NCI-H1930 (cell line): ENCODE measurements around the gene CTSO.
"Not testable (repeated sequence)": the region's sequence is repeated elsewhere in the genome, so short reads cannot be mapped to it uniquely, and the experiment has no call there.

Source experiments
- DNase-seq, 2 experiments: peaks; one replicate each; lab custom pipeline; 2025; lab: John Stamatoyannopoulos, UW

The CTSO gene

DNA sequence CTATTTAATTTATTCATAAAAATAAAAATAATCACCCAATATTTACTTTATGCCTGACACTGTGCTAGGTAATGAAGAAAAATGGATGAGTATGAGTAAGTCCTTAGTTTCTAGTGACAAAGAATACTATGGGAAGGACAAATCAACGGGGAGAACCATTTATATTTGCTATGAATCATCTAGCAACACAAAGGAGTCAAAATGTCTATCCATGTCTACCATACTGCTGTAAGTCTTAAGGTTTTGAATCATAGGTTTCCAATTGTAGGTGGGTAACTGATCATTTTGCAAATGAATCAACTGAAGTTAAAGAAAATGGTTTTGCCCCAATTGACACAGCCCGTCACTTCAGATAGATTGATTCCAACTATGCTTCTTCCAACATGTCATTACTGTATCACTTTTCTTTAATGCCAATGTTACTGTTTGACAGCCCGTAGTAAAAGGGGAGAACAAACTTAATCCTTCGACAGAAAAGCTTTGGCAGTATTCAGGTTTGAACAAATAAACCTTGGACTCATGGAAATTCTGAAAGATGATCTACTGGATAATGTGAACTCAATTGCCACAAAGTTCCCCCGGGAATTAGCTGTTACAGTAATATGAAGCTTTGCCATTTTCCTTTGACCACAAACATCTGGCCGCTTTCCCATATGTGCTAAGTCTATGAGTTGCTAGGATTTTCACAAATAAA lies 47.0 kb downstream of the CTSO start:
- no peak for DNase-seq

DNA sequence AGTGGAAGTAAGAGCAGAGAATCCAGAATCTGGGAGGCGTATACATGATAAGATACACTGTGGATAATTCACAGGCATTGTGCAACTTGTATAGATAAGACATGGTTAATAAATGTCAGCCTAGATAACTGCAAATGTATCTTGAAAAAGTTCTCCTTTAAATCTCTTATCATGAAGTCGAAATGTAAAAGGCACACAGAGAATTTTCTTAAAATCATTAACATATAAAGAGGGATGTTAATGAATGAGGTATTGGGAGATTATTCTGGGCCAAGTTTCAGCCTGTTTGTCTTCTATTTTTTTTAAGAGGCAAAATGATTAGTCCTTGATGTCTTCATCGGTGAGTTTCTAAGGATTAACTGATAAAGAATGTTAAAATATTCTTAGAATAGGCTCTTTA lies 49.3 kb downstream of the CTSO start:
- no peak for DNase-seq

DNA sequence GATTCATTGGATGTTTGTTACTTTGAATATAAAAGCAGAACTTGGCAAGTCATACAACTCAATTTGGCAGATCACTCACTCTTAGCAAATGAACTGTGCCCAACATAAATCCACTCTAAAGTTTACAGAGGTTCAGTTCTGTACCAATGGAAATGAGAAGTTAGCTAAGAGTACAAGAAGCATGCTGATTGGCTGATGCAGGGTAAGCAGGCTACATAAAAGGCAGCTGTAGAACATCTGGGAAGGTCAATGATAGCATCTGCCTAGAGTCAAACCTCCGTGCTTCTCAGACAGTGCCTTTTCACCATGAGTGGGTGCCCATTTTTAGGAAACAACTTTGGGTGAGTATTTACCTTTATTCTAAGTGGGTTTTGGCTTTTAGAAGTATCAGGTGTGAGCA lies 50.2 kb downstream of the CTSO start, which contains the start of gene TDO2:
Gene TDO2 (plus strand): TSS at position 244 of the 400 bp plus-strand sequence. CDS start 63 bp downstream, at position 307.
- DNase-seq: no peak

DNA sequence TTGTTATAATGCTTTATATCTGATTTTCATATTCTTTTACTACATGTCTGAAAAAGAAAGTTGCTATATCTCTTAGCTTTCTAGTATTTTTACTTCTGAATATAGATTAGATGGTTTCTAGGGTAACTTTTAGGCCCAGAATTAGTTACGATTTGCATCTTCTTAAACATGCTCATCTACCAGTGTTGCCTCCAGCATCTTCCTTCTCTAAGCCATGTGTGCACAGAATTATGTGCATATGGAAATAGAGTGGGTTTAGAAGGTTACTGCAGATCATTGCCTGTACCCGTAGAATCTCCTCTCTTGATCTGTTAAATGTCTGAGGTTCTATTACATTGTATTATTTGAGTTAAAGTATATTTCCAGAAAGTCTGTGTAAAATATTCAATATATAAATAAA lies 52.7 kb downstream of the CTSO start:
- DNase-seq: no peak

DNA sequence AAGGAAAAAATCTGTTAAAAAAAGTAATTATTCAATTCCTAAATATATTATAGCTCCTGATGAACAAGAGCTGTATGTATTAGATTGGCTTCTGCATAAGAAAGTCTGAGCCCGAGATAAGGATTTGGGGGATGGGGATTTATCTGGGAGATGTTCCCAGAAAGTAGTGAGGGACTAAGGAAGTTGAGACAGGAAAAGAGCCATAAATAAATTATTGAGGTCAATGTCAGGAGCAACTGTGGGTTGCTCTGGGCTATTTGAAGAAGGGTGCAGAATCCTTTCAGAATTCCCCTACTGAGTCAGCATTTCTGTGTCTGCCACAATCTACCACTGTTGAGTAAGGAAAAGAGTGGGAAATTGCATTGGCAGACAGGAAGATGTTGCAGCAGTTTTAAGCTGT lies 53.3 kb downstream of the CTSO start:
- DNase-seq: no peak

DNA sequence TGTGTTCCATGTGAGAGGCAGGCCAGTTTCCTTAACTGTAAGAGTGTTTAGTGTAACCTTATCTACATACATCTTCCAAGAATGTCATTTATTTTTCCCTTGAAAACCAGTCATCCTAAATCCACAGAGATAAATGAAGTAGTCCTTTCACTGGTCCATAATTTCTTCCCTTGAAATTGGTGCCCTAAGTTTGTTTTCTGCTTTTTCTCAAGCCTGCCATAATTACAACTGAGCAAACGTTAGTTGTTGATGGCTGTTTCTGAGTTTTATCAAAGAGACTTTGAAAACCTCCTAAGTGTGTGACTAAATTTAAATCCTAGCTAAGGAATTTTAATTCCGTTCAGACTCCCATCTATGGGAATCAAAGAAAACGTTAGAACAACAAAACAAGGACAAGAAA lies 53.8 kb downstream of the CTSO start:
- DNase-seq: no peak

DNA sequence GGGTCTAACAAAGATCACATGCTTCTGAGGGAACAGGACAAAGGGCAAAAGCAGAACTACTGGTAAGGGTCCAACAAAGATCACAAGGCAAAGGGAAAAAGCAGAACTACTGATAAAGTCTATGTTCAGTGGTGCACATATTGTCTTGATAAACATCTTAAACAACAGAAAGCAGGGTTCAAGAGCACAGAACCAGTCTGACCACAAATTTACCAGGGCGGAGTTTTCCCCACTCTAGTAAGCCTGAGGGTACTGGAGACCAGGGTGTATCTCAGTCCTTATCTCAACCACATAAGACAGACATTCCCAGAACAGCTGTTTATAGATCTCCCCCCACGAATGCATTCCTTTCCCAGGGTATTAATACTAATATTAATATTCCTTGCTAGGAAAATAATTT lies 55.3 kb downstream of the CTSO start:
- DNase-seq: not testable (repeated sequence)

DNA sequence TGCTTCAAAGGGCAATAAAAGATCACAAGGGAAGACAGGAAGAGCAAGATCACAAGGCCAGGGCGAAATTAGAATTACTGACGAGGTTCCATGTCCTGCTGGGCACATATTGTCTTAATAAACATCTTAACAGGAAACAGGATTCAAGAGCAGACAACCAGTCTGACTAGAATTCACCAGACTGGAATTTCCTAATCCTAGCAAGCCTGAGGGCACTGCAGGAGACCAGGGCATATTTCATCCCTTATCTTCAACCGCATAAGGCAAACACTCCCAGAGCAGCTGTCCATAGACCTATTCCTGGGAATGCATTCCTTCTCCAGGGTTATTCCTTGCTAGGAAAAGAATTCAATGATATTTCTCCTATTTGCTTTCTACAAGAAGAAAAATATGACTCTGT lies 62.6 kb downstream of the CTSO start:
- no peak for DNase-seq

DNA sequence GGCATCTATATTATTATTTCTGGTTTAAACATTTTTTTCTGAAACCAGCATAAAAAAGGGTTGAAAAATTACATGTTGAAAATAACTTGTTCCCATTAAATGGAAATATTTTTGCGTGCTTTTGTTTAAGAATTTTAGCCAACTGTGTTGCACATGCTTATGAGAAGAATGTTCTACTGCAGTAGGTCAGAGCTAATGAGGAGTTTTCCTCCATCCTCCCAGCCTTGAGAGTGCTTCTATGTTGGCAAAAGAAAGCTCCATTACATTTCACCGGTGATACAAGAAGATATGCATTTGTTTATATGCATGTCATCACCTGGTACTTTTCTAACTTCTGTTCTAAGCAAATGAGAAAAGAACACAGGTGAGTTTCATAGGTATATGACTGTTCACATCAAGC lies 63.7 kb downstream of the CTSO start:
- DNase-seq: no peak

DNA sequence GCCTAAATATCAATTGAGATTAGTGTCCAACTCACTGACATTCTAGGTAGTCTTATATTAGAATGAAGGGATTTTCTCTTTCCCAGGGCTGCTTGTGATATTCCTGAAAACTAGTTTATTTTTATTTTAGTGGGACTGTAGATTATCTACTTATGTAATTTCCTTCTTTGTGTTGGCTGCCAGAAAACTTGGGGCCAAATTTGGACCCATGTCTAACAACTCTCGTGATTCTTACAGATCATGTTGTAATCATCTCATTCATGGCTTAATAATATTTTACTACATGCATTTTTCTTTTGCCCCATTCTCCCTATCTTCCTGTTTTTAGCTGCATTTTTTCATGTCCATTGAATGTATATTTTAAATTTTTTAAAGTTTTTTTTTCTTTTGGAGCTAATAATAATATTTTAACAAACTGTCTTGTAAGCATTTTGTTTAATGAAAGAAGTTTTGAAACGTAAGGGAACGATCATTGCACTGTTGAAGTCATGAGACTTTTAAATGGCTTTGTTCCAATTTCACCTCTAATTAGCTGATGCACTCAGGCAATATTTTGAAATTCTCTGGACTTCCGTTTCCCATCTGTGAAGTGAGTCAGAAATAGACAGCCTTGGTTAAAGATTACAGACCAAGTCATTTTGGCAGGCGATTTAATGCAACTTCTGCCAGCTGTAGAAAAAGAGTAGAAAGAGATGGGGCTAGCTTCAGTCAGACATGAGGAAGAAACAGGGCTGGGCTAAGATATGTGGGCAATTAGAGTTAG lies 64.5 kb downstream of the CTSO start:
- no peak for DNase-seq

DNA sequence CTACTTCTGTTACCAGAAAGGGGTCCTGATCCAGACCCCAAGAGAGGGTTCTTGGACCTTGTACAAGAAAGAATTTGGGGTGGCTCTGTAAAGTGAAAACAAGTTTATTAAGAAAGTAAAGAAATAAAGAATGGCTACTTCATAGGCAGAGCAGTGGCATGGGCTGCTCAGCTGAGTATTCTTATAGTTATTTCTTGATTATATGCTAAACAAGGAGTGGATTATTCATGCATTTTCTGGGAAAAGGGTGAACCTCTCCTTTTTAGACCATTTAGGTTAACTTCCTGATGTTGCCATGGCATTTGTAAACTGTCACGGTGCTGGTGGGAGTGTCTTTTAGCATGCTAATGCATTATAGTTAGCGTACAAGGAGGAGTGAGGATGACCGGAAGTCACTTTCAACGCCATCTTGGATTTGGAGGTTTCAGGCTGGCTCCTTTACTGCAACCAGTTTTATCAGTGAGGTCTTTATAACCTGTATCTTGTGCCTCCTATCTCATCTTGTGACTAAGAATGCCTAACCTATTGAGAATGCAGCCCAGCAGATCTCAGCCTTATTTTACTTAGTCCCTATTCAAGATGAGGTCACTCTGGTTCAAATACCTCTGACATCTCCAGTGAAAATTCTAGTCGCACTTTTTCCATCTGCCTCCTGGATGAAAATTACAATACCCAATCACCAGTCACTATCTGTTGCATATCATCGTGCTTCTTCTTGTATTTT lies 65.7 kb downstream of the CTSO start:
- no peak for DNase-seq

DNA sequence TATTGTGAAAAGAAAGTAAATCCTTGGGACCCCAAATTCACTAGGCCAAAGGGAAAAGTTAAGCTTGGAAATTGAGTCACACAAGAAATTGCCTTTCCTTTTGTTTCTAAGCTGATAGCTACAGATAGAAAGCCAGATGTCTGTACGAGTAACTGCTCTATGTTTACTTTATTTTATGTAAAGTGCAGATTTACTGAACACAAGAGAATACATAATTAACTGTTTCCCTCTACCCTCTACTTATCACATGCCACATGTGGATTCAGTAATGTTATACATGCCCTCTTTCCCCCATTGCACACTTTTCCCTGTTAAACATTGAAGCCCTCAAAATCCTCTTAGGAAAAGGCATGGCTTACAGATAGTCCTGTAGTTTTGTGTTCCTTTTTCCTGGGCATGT lies 66.6 kb downstream of the CTSO start:
- DNase-seq: no peak

DNA sequence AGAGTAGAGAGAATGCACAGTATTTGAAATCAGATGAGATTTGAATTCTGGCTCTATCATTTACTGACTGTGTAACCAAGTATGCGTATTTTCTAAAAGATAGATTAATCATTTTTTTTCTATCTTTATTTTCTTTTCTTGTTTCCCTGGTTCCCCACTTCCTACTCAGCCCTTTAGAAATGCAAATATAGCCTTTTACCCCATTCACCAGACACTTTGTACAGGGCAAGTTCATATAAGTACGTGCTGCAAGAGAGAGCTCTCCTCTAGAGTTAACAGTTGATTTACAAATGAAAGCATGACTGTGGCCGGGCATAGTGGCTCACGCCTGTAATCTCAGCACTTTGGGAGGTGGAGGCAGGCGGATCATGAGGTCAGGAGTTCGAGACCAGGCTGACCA lies 68.0 kb downstream of the CTSO start:
- no peak for DNase-seq

DNA sequence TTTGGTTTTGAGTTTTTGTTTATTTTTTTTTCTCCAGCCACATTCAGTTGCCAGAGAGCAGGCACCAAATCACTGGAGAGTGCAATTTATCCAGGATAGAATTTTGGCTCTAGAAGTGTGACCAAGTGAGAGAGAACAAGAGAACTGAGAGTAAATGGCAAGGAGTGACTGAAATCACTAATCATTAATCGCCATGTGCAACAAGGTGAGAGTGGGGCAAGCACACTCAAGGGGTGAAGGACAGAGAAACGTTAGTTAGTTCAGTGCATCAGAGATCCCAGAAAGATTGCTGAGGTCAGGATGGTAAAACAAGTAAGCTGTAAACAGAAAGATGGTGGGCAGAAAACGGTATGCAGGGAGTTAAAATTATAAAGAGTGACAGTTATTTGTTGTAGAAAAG lies 69.8 kb downstream of the CTSO start:
- DNase-seq: no peak

DNA sequence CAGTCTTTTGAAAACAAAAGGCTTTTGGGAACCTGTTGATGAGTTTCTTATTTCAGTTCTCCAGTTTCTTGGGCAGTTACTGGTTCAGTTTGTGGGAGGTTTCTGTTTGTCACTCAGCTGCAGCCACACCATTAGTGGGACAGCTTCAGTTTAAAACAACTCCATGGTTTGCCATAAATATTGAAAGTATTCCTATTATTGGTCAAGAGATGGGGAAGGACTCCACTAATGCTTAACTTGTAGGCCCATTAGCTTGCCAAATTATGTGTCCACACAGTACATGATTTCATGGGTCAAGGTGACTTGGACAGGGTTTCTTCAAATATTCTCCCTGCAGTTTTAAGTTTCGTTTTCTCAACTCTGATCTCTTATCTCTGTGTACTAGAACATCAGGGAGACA lies 72.1 kb downstream of the CTSO start:
- no peak for DNase-seq

DNA sequence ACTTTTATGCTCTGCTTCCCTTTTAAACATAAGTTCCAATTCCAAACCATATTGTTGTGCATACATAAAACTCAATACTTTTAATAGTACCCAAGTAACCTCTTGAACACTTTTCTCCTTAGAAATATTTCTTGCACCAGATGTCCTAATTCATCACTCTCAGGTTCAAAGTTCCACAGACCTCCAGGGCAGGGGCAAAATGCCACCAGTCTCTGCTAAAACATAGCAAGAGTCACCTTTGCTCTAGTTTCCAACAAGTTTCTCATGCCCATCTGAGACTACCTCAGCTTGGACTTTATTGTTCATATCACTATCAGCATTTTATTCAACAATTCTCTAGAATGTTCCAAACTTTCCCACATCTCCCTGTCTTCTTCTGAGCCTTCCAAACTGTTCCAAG lies 73.9 kb downstream of the CTSO start:
- DNase-seq: no peak

DNA sequence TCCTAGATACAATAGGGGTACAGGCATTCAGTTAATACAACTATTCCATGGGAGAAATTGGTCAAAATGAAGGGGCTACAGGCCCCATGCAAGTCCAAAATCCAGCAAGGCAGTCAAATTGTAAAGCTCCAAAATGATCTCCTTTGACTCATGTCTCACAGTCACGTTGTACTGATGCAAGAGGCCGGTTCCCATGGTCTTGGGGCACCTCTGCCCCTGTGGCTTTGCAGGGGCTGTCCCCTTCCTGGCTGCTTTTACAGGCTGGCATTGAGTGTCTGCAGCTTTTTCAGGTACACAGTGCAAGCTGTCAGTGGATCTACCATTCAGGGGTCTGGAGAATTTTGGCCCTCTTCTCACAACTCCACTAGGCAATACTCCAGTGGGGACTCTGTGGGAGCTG lies 75.1 kb downstream of the CTSO start:
- DNase-seq: no peak

DNA sequence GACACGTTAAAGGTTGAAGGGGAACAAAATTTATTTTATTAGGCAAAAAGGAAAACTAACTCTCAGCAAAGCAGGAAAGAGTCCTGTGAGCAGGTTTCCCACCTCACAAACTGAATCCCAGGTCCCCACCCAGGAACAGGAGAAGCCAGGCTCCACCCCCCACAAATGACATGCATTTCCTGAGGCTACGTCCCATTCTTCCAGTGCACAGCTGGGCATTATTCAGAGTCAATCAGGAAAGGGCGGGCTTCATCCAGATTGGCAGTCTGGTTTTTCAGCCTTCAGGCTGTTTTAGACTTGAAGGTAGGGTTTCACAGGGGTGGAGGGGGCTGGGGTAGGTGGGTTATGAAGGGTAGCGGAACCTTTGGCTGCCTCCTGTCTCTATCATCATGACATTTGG lies 75.7 kb downstream of the CTSO start:
- DNase-seq: no peak

DNA sequence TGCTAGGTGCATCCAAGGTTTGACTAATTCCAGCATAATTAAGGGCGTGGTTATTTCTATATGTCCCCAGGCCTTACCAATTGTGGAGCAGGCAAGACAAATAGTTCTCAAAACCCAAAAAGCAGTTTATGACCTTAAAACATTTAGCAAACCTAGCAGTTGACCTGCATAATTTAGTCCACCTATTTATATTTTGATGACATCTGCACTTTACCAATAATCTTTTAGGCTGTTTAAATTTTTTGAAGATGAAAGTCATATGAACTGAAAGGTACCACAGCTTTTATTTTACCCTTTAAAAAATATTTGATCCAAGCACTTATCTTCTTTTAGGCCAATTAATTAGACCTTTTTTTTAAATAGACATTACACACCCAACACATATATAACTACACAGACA lies 77.8 kb downstream of the CTSO start:
- no peak for DNase-seq
